Measurements from ENCODE around the gene BET1. TPM values are rescaled to one million over a fixed set of nuclear protein-coding genes. Genes with fewer than 3 reads are reported as not detected.
"Not testable (repeated sequence)": the region's sequence is repeated elsewhere in the genome, so short reads cannot be mapped to it uniquely, and the experiment has no call there.

The BET1 gene
- total RNA-seq, 1 experiment from 2014 or later: 21.4 TPM

GRCh38 chr7:94028768-94029167 lies 24.6 kb upstream of the BET1 start:
- H3K27ac Mint-ChIP-seq: no peak overlapping the region
- no peaks in the 10 kb centered on the region; the same call in 1 of the 2 replicates for H3K27me3 Mint-ChIP-seq (ENCODE audit: low read depth)
- no peak overlapping the region for H3T11ph ChIP-seq (ENCODE audit: low read length)
- H3K4ac ChIP-seq (ENCODE audit: low read depth, low read length): no peak overlapping the region
- H2BK5ac ChIP-seq (ENCODE audit: insufficient read length, low read length): no peak overlapping the region
- no peaks in the 10 kb centered on the region for H3K79me1 ChIP-seq (ENCODE audit: insufficient read depth, low read depth, low read length, poor library complexity, severe bottlenecking)
- H3K4me1 Mint-ChIP-seq: no peaks in the 10 kb centered on the region
- H3K9me3 ChIP-seq (ENCODE audit: control insufficient read depth, low read depth, low read length): no peaks in the 10 kb centered on the region
- WGBS (ENCODE audit: extremely low coverage, insufficient read length, low lambda C conversion rate): no CpG with 5 or more reads among the region's 1 CpG
- no peak overlapping the region for H4K5ac ChIP-seq (ENCODE audit: insufficient read length, low read depth, low read length)
- H2AFZ ChIP-seq (ENCODE audit: low read length): no peak overlapping the region
- no peak overlapping the region for H4K91ac ChIP-seq (ENCODE audit: insufficient read length, low read depth, low read length)
- H2BK120ac ChIP-seq (ENCODE audit: low read depth, low read length, poor library complexity, severe bottlenecking): no peak overlapping the region
- no peaks in the 10 kb centered on the region for H3K9me3 Mint-ChIP-seq
- H3K23ac ChIP-seq (ENCODE audit: insufficient read length, low read depth, low read length): no peak overlapping the region
- no peaks in the 10 kb centered on the region for H4K20me1 ChIP-seq (ENCODE audit: control insufficient read depth, insufficient read depth, insufficient read length)
- H3K4me2 ChIP-seq (ENCODE audit: insufficient read depth, insufficient read length, low read length): no peak overlapping the region
- H2BK12ac ChIP-seq (ENCODE audit: insufficient read length, low read depth, low read length): no peak overlapping the region
- H3K23me2 ChIP-seq (ENCODE audit: insufficient read length, low read depth, low read length, poor library complexity, severe bottlenecking): no peaks in the 10 kb centered on the region
- H3K36me3 Mint-ChIP-seq (ENCODE audit: insufficient read depth in 1 of 3, low read depth in 3 of 3): no peaks in the 10 kb centered on the region
- H2BK20ac ChIP-seq (ENCODE audit: low read depth, low read length, poor library complexity, severe bottlenecking): no peak overlapping the region
- no peak overlapping the region for H2AK5ac ChIP-seq (ENCODE audit: insufficient read length, low read length)
- H2BK15ac ChIP-seq (ENCODE audit: low read depth, low read length): no peak overlapping the region
- H4K8ac ChIP-seq (replicated peaks; ENCODE audit: insufficient read length, low read depth, low read length): no peak overlapping the region
- H3K27me3 ChIP-seq (ENCODE audit: insufficient read depth, low read length): no peaks in the 10 kb centered on the region
- no peak overlapping the region for H3K4me3 Mint-ChIP-seq
- H3K56ac ChIP-seq (ENCODE audit: insufficient read length, low read depth, low read length): no peak overlapping the region
- H3K27ac ChIP-seq (ENCODE audit: insufficient read length, low read depth, low read length): no peak overlapping the region
- H3K14ac ChIP-seq (ENCODE audit: insufficient read depth, low read length): no peak overlapping the region
- no peaks in the 10 kb centered on the region for H3K4me1 ChIP-seq (ENCODE audit: insufficient read depth, low read length)
- no peak overlapping the region for H3K9ac ChIP-seq (ENCODE audit: extremely low read depth, insufficient read length, low read length)
- H3K79me2 ChIP-seq (ENCODE audit: insufficient read depth, low read length): no peaks in the 10 kb centered on the region
- no peak for DNase-seq
- TF ChIP-seq CTCF (conservative IDR thresholded peaks at IDR 0.05): no peak
- no peak overlapping the region for H3K18ac ChIP-seq (ENCODE audit: insufficient read length, low read depth, low read length)

- not testable (repeated sequence) for H3K36me3 Mint-ChIP-seq (ENCODE audit: insufficient read depth in 1 of 3, low read depth in 3 of 3); H3K79me1 ChIP-seq (ENCODE audit: insufficient read depth, low read depth, low read length, poor library complexity, severe bottlenecking); H3K27me3 Mint-ChIP-seq (ENCODE audit: low read depth); H3K79me2 ChIP-seq (ENCODE audit: insufficient read depth, low read length); H3K4ac ChIP-seq (ENCODE audit: low read depth, low read length); H3K9ac ChIP-seq (ENCODE audit: extremely low read depth, insufficient read length, low read length); DNase-seq; H4K5ac ChIP-seq (ENCODE audit: insufficient read length, low read depth, low read length); H2AK5ac ChIP-seq (ENCODE audit: insufficient read length, low read length); H3K4me2 ChIP-seq (ENCODE audit: insufficient read depth, insufficient read length, low read length); H4K91ac ChIP-seq (ENCODE audit: insufficient read length, low read depth, low read length); H2BK12ac ChIP-seq (ENCODE audit: insufficient read length, low read depth, low read length); H2BK20ac ChIP-seq (ENCODE audit: low read depth, low read length, poor library complexity, severe bottlenecking); H2BK120ac ChIP-seq (ENCODE audit: low read depth, low read length, poor library complexity, severe bottlenecking); H3K9me3 ChIP-seq (ENCODE audit: control insufficient read depth, low read depth, low read length); H3K27me3 ChIP-seq (ENCODE audit: insufficient read depth, low read length); H2AFZ ChIP-seq (ENCODE audit: low read length); H2BK5ac ChIP-seq (ENCODE audit: insufficient read length, low read length); H3K14ac ChIP-seq (ENCODE audit: insufficient read depth, low read length); H3K27ac Mint-ChIP-seq; H4K8ac ChIP-seq (replicated peaks; ENCODE audit: insufficient read length, low read depth, low read length); H3K56ac ChIP-seq (ENCODE audit: insufficient read length, low read depth, low read length); H3K27ac ChIP-seq (ENCODE audit: insufficient read length, low read depth, low read length); H3K4me1 Mint-ChIP-seq; H3K23ac ChIP-seq (ENCODE audit: insufficient read length, low read depth, low read length); H3K23me2 ChIP-seq (ENCODE audit: insufficient read length, low read depth, low read length, poor library complexity, severe bottlenecking); H4K20me1 ChIP-seq (ENCODE audit: control insufficient read depth, insufficient read depth, insufficient read length); H3K4me3 Mint-ChIP-seq; H2BK15ac ChIP-seq (ENCODE audit: low read depth, low read length); H3T11ph ChIP-seq (ENCODE audit: low read length); H3K9me3 Mint-ChIP-seq; H3K4me1 ChIP-seq (ENCODE audit: insufficient read depth, low read length); H3K18ac ChIP-seq (ENCODE audit: insufficient read length, low read depth, low read length)
- no CpG with 5 or more reads among the region's 2 CpGs for WGBS (ENCODE audit: extremely low coverage, insufficient read length, low lambda C conversion rate)
Measured at GRCh38 chr7:94026619-94027018, 22.5 kb upstream of the BET1 start.

All from H9 (cell line).